Stomach smooth muscle (tissue), 2 donors: ENCODE data around the gene CCDC148.

ENCODE experiments used
- H3K27ac ChIP-seq: one replicate; pipeline ENCODE4 v1.7.0; 2013; ENCODE audit warnings: mild to moderate bottlenecking, low read length, inconsistent platforms
- H3K27me3 ChIP-seq, 2 donors: one replicate each; pipeline ENCODE4 v1.7.0; 2013; ENCODE audit warnings: low read length in 2 of 2; ENCODE audit not compliant: insufficient read depth in 2 of 2, control insufficient read depth in 1 of 2
- H3K36me3 ChIP-seq, 2 donors: one replicate each; pipeline ENCODE4 v1.7.0; 2013; ENCODE audit warnings: low read length in 2 of 2; ENCODE audit not compliant: control insufficient read depth in 2 of 2, insufficient read depth in 2 of 2
- H3K4me1 ChIP-seq: one replicate; pipeline ENCODE4 v1.7.0; 2013; ENCODE audit warnings: low read length; ENCODE audit not compliant: control insufficient read depth, insufficient read depth
- H3K4me3 ChIP-seq, 2 donors: one replicate each; pipeline ENCODE4 v1.7.0; 2013; ENCODE audit warnings: low read length in 2 of 2
- H3K9ac ChIP-seq, 2 donors: one replicate each; pipeline ENCODE4 v1.7.0; 2013; ENCODE audit warnings: low read length in 2 of 2, mild to moderate bottlenecking in 1 of 2
- H3K9me3 ChIP-seq, 2 donors: one replicate each; pipeline ENCODE4 v1.7.0; 2013; ENCODE audit warnings: low read length in 2 of 2; ENCODE audit not compliant: control insufficient read depth in 2 of 2
- donor health status: healthy.
- donor health status: Pancreatic carcinoma.

CCDC148 gene

DNA sequence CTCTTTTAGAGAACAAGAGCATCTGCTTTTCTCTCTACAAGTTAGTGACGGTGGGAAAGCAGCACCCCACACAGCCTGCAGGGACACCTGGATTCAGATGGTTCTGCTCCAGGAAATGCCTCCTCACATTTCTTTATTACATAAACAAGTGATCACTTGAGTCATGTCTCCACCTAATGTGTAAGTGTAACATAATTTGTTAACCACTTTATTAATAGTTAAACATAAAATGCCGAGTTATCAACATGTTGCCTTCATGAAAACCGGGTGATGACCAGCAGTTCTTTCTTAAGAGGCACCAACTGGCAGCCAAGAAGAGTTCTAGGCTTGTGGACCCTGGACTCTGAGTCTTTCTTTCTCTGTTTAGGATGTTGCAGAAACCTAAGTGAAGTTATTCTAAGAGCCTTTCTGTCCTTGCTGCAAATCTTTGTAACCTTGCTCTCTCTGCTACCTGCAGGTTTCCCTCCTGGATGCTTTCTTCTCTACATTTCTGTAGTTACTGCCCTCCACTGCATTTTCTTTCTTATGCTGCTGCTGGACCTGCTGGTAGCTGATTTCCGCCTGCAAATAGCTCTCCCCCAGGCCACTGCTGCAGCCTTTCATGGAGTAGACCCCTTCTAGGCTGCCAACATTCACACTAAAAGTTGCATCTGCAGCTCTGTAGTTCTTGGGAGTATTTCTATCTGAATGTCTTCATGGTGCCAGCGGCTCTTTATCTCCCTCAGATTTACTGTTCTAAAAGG lies 330.6 kb downstream of the CCDC148 start:
- no peak overlapping the region for H3K4me3 ChIP-seq
- H3K4me1 ChIP-seq = no peaks in the 10 kb centered on the region
- H3K36me3 ChIP-seq = no peaks in the 10 kb centered on the region
- H3K9me3 ChIP-seq = no peaks in the 10 kb centered on the region
- H3K27ac ChIP-seq = no peak overlapping the region
- peaks cover 0 to 2% of the 10 kb centered on the region in 2 donors for H3K27me3 ChIP-seq
- H3K9ac ChIP-seq = no peak overlapping the region

DNA sequence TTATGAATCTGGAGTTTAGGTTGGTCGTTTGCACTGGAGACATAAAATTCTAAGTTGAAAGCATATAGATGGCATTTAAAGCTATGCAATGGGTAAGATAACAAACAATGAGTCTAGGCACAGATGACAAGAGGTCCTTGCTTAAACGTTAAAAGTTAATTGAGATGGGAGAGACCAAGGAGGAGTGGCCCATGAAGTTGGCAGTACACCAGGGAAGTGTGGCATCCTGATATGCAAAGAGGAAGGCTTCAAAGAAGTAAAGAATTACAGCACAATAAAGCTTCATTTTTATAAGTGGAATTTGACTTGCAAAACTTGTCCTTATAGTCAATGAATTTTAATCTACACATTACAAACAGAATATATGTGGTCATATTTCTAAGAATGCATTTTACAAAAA lies 331.7 kb downstream of the CCDC148 start:
- no peaks in the 10 kb centered on the region for H3K9me3 ChIP-seq
- no peak overlapping the region for H3K4me3 ChIP-seq
- H3K36me3 ChIP-seq = no peaks in the 10 kb centered on the region
- H3K9ac ChIP-seq = no peak overlapping the region
- H3K4me1 ChIP-seq = no peaks in the 10 kb centered on the region
- H3K27me3 ChIP-seq = peaks cover 0 to 2% of the 10 kb centered on the region in 2 donors
- no peak overlapping the region for H3K27ac ChIP-seq
